Measurements from ENCODE around the gene TMA7.

Gene TMA7

DNA sequence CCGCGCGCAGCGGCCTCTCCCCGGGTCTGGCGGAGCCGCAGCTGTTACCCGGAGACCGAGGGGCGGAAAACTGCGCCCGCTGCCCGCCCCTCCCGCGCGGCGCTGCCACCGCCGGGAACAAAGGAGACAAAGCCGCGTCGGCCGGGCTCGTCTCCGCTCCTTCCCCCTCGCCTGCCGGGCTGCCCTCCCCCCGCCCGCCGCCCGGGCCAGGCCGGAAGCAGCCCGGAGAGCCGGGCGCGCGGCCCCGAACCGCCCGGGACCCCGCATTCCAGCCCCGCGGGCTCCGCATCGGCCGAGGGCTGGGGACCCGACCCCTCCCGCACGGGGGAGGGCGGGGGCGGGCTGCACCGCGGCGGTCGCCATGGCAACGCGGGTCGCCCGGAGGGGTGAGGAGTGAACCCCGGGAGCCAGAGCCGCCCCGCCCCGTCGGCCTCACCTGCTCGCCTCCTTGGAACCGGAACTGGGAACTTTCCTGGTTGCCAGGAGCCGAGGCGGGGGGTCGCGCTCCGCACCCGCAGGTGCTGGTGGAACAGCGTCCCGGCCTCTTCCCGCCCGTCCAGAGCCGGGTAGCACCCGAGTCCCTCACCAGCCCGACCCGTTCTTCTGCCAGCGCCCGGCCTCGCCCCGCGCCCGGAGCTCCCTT is 10.6 kb upstream of the TMA7 start:
- ChIA-PET POLR2A (interaction anchor here (1.0 to 1.2 kb wide), 1 partner anchor 10 kb away, joined by 3 to 6 read pairs; the partner anchor contains the start of genes CCDC51 and TMA7), CTCF (interaction anchor here (0.7 to 2.9 kb wide), 2 partner anchors 10 to 29 kb away, joined by 3 to 9 read pairs; partner anchors contain the start of genes CCDC51 and TMA7)
- H3K9me3 ChIP-seq (ENCODE audit: control insufficient read depth, insufficient read depth, low read depth, low read length): no peaks in the 10 kb centered on the region
- H3K4me1 ChIP-seq (ENCODE audit: control insufficient read depth, insufficient read depth, low read length): peaks cover 3% of the 10 kb centered on the region; the same call in 1 of the 2 replicates
- peaks cover 0 to 35% of the 10 kb centered on the region in 2 experiments; a peak in 1 of 3 replicates for H3K36me3 ChIP-seq (ENCODE audit: control insufficient read depth in 2 of 2, insufficient read depth in 1 of 2, low read length in 2 of 2)
- H3K27ac ChIP-seq (ENCODE audit: extremely low read depth, low read depth, low read length): peak overlapping the region; percentile 66; the same call in 1 of the 2 replicates
- peak overlapping the region; percentile 70 for H3K4me3 ChIP-seq (ENCODE audit: low read depth, low read length)
- TF ChIP-seq, protein P1, sequence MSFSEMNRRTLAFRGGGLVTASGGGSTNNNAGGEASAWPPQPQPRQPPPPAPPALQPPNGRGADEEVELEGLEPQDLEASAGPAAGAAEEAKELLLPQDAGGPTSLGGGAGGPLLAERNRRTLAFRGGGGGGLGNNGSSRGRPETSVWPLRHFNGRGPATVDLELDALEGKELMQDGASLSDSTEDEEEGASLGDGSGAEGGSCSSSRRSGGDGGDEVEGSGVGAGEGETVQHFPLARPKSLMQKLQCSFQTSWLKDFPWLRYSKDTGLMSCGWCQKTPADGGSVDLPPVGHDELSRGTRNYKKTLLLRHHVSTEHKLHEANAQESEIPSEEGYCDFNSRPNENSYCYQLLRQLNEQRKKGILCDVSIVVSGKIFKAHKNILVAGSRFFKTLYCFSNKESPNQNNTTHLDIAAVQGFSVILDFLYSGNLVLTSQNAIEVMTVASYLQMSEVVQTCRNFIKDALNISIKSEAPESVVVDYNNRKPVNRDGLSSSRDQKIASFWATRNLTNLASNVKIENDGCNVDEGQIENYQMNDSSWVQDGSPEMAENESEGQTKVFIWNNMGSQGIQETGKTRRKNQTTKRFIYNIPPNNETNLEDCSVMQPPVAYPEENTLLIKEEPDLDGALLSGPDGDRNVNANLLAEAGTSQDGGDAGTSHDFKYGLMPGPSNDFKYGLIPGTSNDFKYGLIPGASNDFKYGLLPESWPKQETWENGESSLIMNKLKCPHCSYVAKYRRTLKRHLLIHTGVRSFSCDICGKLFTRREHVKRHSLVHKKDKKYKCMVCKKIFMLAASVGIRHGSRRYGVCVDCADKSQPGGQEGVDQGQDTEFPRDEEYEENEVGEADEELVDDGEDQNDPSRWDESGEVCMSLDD (tag by site-specific recombination; IDR thresholded peaks at IDR 0.05): no peak
- no peak for TF ChIP-seq ZNF596 (tag by site-specific recombination; IDR thresholded peaks at IDR 0.05)
- no peak for TF ChIP-seq ZNF843 (tag by site-specific recombination; IDR thresholded peaks at IDR 0.05)
- TF ChIP-seq KLF7 (tag by site-specific recombination; IDR thresholded peaks at IDR 0.05; ENCODE audit: borderline replicate concordance): no peak
- TF ChIP-seq, protein P2, sequence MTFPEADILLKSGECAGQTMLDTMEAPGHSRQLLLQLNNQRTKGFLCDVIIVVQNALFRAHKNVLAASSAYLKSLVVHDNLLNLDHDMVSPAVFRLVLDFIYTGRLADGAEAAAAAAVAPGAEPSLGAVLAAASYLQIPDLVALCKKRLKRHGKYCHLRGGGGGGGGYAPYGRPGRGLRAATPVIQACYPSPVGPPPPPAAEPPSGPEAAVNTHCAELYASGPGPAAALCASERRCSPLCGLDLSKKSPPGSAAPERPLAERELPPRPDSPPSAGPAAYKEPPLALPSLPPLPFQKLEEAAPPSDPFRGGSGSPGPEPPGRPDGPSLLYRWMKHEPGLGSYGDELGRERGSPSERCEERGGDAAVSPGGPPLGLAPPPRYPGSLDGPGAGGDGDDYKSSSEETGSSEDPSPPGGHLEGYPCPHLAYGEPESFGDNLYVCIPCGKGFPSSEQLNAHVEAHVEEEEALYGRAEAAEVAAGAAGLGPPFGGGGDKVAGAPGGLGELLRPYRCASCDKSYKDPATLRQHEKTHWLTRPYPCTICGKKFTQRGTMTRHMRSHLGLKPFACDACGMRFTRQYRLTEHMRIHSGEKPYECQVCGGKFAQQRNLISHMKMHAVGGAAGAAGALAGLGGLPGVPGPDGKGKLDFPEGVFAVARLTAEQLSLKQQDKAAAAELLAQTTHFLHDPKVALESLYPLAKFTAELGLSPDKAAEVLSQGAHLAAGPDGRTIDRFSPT (tag by site-specific recombination; IDR thresholded peaks at IDR 0.05): peak; percentile 91
- TF ChIP-seq, protein P3, sequence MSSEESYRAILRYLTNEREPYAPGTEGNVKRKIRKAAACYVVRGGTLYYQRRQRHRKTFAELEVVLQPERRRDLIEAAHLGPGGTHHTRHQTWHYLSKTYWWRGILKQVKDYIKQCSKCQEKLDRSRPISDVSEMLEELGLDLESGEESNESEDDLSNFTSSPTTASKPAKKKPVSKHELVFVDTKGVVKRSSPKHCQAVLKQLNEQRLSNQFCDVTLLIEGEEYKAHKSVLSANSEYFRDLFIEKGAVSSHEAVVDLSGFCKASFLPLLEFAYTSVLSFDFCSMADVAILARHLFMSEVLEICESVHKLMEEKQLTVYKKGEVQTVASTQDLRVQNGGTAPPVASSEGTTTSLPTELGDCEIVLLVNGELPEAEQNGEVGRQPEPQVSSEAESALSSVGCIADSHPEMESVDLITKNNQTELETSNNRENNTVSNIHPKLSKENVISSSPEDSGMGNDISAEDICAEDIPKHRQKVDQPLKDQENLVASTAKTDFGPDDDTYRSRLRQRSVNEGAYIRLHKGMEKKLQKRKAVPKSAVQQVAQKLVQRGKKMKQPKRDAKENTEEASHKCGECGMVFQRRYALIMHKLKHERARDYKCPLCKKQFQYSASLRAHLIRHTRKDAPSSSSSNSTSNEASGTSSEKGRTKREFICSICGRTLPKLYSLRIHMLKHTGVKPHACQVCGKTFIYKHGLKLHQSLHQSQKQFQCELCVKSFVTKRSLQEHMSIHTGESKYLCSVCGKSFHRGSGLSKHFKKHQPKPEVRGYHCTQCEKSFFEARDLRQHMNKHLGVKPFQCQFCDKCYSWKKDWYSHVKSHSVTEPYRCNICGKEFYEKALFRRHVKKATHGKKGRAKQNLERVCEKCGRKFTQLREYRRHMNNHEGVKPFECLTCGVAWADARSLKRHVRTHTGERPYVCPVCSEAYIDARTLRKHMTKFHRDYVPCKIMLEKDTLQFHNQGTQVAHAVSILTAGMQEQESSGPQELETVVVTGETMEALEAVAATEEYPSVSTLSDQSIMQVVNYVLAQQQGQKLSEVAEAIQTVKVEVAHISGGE (tag by site-specific recombination; conservative IDR thresholded peaks at IDR 0.05; ENCODE audit: low read depth): peak; percentile 88
- TF ChIP-seq ZNF239 (tag by site-specific recombination; IDR thresholded peaks at IDR 0.05): no peak
- no peak for TF ChIP-seq ZSCAN16 (tag by site-specific recombination; IDR thresholded peaks at IDR 0.05)
- TF ChIP-seq HOXA7 (CRISPR knock-in tag; IDR thresholded peaks at IDR 0.05; ENCODE audit: borderline replicate concordance): no peak
- TF ChIP-seq ZNF366 (tag by site-specific recombination; conservative IDR thresholded peaks at IDR 0.05): no peak
- no peak for TF ChIP-seq GLI2 (tag by site-specific recombination; IDR thresholded peaks at IDR 0.05; ENCODE audit: borderline replicate concordance, low read depth)
- TF ChIP-seq ZNF404 (tag by site-specific recombination; IDR thresholded peaks at IDR 0.05): no peak
- no peak for TF ChIP-seq ZBTB20 (tag by site-specific recombination; IDR thresholded peaks at IDR 0.05)
- no peak for TF ChIP-seq SP2 (tag by site-specific recombination; IDR thresholded peaks at IDR 0.05)
- no peak for TF ChIP-seq ZNF302 (tag by site-specific recombination; IDR thresholded peaks at IDR 0.05; ENCODE audit: low read depth)
- TF ChIP-seq ZNF19 (tag by site-specific recombination; IDR thresholded peaks at IDR 0.05; ENCODE audit: low read depth): no peak
- TF ChIP-seq ZNF350 (tag by site-specific recombination; IDR thresholded peaks at IDR 0.05): no peak
- TF ChIP-seq ZBTB7A (tag by site-specific recombination; IDR thresholded peaks at IDR 0.05; ENCODE audit: low read depth): no peak
- TF ChIP-seq, protein P4, sequence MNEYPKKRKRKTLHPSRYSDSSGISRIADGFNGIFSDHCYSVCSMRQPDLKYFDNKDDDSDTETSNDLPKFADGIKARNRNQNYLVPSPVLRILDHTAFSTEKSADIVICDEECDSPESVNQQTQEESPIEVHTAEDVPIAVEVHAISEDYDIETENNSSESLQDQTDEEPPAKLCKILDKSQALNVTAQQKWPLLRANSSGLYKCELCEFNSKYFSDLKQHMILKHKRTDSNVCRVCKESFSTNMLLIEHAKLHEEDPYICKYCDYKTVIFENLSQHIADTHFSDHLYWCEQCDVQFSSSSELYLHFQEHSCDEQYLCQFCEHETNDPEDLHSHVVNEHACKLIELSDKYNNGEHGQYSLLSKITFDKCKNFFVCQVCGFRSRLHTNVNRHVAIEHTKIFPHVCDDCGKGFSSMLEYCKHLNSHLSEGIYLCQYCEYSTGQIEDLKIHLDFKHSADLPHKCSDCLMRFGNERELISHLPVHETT (tag by site-specific recombination; IDR thresholded peaks at IDR 0.05): no peak
- no peak for TF ChIP-seq ZSCAN30 (tag by site-specific recombination; IDR thresholded peaks at IDR 0.05)
- TF ChIP-seq, protein P5, sequence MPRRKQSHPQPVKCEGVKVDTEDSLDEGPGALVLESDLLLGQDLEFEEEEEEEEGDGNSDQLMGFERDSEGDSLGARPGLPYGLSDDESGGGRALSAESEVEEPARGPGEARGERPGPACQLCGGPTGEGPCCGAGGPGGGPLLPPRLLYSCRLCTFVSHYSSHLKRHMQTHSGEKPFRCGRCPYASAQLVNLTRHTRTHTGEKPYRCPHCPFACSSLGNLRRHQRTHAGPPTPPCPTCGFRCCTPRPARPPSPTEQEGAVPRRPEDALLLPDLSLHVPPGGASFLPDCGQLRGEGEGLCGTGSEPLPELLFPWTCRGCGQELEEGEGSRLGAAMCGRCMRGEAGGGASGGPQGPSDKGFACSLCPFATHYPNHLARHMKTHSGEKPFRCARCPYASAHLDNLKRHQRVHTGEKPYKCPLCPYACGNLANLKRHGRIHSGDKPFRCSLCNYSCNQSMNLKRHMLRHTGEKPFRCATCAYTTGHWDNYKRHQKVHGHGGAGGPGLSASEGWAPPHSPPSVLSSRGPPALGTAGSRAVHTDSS (tag by site-specific recombination; IDR thresholded peaks at IDR 0.05): no peak
- TF ChIP-seq, protein P6, sequence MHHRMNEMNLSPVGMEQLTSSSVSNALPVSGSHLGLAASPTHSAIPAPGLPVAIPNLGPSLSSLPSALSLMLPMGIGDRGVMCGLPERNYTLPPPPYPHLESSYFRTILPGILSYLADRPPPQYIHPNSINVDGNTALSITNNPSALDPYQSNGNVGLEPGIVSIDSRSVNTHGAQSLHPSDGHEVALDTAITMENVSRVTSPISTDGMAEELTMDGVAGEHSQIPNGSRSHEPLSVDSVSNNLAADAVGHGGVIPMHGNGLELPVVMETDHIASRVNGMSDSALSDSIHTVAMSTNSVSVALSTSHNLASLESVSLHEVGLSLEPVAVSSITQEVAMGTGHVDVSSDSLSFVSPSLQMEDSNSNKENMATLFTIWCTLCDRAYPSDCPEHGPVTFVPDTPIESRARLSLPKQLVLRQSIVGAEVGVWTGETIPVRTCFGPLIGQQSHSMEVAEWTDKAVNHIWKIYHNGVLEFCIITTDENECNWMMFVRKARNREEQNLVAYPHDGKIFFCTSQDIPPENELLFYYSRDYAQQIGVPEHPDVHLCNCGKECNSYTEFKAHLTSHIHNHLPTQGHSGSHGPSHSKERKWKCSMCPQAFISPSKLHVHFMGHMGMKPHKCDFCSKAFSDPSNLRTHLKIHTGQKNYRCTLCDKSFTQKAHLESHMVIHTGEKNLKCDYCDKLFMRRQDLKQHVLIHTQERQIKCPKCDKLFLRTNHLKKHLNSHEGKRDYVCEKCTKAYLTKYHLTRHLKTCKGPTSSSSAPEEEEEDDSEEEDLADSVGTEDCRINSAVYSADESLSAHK (tag by site-specific recombination; IDR thresholded peaks at IDR 0.05): no peak
- TF ChIP-seq IKZF3 (tag by site-specific recombination; IDR thresholded peaks at IDR 0.05): peak; percentile 50
- no peak for TF ChIP-seq ZNF223 (tag by site-specific recombination; IDR thresholded peaks at IDR 0.05)
